Tibial nerve (tissue), 3 donors: ENCODE measurements around the gene NDN.

Experiments
- POLR2A ChIP-seq, 2 donors: fragments of 450-650 bp; IDR thresholded peaks; one replicate each; pipeline ENCODE4 v1.6.1; 2017; ENCODE audit warnings: antibody characterized with exemption in 2 of 2, mild to moderate bottlenecking in 2 of 2, moderate library complexity in 2 of 2
- TF ChIP-seq, protein P1 (sequence below), 5 experiments: fragments of 200-600 bp in 3 of 5; fragments of 450-650 bp in 2 of 5; sonication (generic) in 3 of 5; IDR thresholded peaks; one replicate each; pipeline ENCODE4 v1.5.1; 2016 to 2019; ENCODE audit warnings: antibody characterized with exemption in 5 of 5, mild to moderate bottlenecking in 3 of 5, moderate library complexity in 2 of 5

DNA sequence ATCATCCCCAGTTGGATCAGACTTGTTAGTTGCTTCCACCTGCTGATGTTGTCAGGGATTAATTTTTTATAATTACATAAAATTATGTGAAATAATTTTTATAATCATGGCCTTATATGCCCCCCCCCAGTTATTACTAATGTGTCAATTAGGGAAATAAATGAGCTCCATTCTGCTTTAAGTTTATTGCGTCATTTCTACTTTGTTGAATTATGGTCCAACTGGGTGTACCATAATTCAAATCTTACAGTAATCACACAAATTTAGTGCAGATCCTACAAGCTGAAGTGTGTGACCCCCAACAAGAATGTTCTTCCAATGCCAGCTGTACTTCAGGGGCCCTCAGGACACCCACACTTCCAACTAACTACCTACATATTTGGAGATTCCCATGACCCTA is 7.5 kb upstream of the NDN start:
- no peak for TF ChIP-seq POLR2A (IDR thresholded peaks at IDR 0.05)
- TF ChIP-seq, protein P1, sequence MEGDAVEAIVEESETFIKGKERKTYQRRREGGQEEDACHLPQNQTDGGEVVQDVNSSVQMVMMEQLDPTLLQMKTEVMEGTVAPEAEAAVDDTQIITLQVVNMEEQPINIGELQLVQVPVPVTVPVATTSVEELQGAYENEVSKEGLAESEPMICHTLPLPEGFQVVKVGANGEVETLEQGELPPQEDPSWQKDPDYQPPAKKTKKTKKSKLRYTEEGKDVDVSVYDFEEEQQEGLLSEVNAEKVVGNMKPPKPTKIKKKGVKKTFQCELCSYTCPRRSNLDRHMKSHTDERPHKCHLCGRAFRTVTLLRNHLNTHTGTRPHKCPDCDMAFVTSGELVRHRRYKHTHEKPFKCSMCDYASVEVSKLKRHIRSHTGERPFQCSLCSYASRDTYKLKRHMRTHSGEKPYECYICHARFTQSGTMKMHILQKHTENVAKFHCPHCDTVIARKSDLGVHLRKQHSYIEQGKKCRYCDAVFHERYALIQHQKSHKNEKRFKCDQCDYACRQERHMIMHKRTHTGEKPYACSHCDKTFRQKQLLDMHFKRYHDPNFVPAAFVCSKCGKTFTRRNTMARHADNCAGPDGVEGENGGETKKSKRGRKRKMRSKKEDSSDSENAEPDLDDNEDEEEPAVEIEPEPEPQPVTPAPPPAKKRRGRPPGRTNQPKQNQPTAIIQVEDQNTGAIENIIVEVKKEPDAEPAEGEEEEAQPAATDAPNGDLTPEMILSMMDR (IDR thresholded peaks at IDR 0.05), result no peak
